HG03439 (cell line): ENCODE data around the gene SYCE3.
A peak's percentile ranks its signal among the peaks of the same experiment; 100 is the strongest.

Source experiments
- ATAC-seq: cut with Tn5 transposase; IDR thresholded peaks from one replicate; pipeline ENCODE4 v1.9.1; 2021; ENCODE audit warnings: mild to moderate bottlenecking, moderate library complexity; ENCODE audit not compliant: unreplicated experiment

The SYCE3 gene

GRCh38 chr22:50532824-50533796 lies 29.6 kb downstream of the SYCE3 start:
- no peak for ATAC-seq

- peak; percentile 0 for ATAC-seq
Observed at GRCh38 chr22:50531962-50532674, 30.6 kb downstream of the SYCE3 start.

GRCh38 chr22:50531546-50531961 lies 31.2 kb downstream of the SYCE3 start:
- peak; percentile 19 for ATAC-seq

DNA sequence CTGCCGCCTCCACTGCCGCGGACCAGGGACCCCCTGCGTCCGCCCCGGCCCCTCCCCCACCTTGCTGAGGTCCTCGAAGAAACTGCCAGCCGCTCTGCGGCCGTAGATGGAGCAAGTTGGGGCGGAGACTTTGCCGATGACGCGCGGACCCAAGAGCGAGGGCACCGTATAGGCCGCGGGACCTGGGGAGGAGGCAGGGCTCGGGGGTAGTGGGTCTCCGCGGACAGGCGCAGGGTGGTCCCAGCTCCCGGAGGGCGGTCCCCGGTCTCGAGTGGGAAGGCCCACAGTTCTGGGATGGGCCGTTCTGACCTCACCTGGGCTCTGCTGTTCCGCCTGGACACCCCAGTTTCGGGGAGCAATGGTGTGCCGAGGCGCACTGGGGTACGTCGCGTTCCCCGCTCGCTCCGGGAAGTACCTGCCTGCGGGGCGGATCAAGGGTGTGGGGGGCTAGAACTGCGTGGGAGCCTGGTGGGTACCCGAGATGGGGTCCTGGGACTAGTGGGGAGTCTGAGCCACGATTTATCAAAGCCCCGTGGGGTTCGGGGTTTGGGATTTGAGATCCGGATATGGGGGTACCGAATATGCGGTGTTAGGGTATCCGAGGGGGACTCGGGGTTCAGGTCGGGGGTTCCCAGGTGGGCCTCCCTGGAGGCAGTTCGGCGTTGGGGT lies 31.7 kb downstream of the SYCE3 start:
- ATAC-seq, result peak; percentile 22

DNA sequence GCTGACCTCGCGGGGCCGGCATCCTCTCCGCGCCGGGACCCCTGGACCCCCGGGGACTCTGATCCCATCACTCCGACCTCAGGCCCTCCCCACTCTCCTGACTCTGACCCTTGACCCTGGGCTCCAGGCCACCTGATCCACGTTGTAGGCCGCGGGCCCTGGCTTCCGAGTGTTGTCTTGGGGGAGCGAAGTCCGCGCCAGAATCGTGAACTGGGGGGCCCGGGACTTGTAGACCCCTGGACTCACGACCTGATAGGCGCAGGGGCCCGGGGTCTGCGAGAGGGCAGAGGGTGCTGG lies 32.2 kb downstream of the SYCE3 start:
- no peak for ATAC-seq

- ATAC-seq, result no peak
Observed at GRCh38 chr22:50529897-50530579, 32.7 kb downstream of the SYCE3 start, which contains the start of gene TYMP. Gene TYMP (minus strand): TSS chr22:50530012. CDS start chr22:50529709, 303 bp downstream.

DNA sequence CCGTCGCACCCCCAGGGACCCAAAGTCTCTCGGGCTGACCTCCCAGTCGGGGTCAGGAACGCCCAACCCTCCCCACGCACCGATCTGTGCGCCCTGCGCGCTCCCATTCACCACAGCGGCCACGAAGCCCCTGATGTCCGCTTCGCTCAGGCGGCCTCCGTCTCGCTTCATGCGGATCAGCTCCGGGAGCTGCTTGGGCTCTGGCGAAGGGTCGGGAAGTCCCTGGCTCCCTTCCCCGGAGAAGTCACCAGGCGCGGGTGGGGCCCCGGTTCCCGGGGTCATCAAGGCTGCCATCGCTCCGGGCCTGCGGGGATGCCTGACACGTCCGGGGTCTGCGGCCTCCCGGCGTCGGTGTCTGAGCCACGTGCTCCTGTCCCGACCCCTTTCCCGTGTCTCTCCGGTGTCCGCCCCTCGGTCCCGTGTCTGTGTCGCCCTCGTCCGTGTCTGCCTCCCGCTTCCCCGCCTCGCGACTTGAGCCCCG lies 33.3 kb downstream of the SYCE3 start:
- no peak for ATAC-seq

DNA sequence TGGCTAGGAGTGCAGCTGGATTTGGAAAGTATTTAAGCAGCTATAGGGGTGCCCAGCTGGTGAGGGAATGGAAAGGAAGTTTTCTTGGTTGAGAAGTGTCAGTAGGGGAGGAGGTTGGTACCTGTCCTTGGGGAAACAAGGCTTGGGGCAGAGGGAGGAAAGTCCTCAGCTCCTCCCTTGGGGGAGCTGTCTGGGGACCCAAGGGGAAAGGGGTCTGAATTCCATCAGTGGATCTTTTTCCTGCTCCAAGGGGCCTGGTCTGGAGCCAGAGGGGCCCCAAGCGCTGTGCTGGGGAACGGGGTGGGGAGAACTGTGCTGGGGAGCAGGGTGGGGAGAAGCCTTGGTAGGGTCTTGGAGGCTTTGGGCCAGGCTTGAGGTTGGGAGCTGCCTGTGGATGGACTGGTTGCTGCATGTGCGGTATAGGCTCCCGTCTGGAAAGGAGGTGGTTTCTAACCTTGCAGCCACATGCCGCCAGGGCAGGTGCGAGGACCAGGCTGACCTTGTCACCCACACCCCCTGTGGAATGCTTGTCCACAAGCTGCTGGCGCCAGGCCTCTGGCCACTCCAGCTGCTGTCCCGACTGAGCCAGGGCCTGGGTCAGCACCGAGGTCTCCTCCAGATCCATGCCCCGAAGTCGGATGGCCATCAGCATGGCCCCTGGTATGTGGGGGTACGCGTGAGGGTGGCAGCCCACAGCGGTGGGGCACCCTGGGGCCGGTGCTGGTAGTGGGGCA lies 33.9 kb downstream of the SYCE3 start:
- no peak for ATAC-seq

DNA sequence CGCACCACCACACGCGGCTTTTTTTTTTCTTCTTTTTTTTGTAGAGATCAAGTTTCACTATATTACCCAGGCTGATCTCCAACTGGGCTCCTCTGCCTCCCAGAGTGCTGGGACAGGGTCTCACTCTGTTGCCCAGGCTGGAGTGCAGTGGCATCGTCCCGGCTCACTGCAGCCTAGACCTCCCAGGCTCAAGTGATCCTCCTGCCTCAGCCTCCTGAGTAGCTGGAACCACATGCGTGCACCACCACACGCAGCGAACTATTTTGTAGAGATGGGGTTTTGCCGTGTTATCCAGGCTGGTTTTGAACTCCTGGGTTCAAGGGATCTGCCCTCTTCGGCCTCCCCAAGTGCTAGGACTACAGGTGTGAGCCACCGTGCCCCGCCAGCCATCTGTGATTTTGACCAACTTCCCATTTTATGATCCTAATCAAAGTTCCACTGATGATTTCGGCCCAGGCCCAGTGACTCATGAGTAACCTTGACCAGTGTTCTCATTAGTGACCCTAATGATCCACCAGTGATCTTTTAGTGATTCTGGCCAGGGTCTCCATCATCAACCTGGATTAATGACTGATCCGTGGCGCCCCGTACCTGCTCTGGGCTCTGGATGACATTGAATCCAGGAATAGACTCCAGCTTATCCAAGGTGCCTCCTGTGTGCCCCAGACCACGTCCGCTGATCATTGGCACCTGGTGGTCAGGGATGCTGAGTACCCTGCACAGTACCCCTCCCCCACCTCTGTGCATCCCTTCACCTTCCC lies 34.6 kb downstream of the SYCE3 start:
- ATAC-seq, result no peak

DNA sequence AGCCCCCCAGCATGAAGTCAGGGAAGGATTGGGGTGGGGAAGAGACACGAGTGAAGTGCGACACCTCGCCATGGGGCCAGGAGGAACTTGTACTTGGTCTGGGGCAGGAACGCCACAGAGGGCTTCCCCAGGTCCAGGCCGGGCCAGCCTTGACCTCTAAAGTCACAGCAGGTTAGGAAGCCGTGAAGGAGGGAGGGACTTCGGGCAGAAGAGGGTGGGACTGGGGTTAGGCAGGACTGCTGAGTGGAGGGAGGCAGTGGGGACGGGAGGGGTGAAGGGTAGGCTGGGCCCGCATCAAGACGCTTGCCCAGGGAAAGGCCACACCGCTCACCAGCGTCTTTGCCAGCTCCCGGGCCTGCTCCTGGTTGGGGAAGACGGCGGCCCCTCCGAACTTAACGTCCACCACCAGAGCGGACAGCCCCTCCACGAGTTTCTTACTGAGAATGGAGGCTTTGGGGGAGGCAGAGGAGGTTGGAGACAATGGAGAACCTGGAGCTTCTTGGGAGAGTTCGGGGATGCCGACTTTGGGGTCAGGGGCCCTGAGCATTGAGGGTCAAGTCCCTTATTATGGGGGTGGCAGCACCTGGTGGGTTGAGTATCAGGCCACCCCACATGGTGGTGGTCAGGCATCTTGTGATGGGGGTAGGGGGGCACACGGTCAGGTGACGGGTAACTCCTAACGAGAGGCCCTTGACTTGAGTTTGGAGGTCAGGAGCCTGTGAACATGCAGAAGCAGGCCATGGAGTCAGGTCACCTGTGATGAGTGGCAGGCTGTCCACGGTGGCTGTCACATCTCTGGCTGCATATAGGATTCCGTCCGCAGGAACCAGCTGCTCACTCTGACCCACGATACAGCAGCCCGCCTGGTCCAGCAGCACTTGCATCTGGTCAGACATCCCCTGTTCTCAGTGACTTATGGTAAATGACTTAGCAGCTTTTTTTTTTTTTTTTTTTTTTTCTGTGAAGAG lies 35.6 kb downstream of the SYCE3 start:
- no peak for ATAC-seq

GRCh38 chr22:50526108-50526833 lies 36.4 kb downstream of the SYCE3 start:
- ATAC-seq, result peak; percentile 25

DNA sequence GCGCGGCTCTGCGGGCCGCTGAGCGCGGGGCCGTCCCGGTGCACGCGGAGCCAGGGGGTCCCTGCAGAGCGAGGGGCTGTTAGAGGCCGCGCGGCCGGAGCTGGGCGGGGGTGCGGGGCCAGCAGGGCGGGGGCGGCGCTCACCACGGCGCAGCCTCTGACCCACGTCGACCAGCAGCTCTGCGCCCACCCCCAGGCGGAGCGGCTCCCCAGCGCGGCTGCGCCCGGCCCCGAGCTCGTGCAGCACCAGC lies 36.9 kb downstream of the SYCE3 start:
- ATAC-seq, result peak; percentile 10

GRCh38 chr22:50525104-50525857 lies 37.4 kb downstream of the SYCE3 start, which contains the start of gene SCO2:
Gene SCO2 (minus strand): TSS chr22:50525598. CDS start chr22:50524411, 1,187 bp downstream.
- peak; percentile 39 for ATAC-seq

- ATAC-seq, result no peak
Observed at GRCh38 chr22:50524676-50525103, 38.0 kb downstream of the SYCE3 start.

GRCh38 chr22:50523806-50524675 lies 38.7 kb downstream of the SYCE3 start:
- no peak for ATAC-seq

GRCh38 chr22:50523458-50523805 lies 39.3 kb downstream of the SYCE3 start:
- ATAC-seq, result no peak
